WTC11 (cell line): ENCODE results near the gene NDUFAF2.

Source experiments
- E2F1 ChIP-seq: sonication (generic); formaldehyde crosslinking; IDR thresholded peaks from 2 replicates; pipeline ENCODE4 v1.8.0; 2022; ENCODE audit warnings: mild to moderate bottlenecking, missing genetic modification reagents
- ZBTB21 ChIP-seq: sonication (generic); formaldehyde crosslinking; IDR thresholded peaks from 2 replicates; pipeline ENCODE4 v1.8.1; 2023; ENCODE audit warnings: mild to moderate bottlenecking, missing genetic modification reagents, borderline replicate concordance
- TF ChIP-seq, protein P1 (sequence below): fragments of 200-600 bp; IDR thresholded peaks from 2 replicates; pipeline ENCODE4 v1.8.0; 2022; ENCODE audit warnings: antibody characterized with exemption
- TF ChIP-seq, protein P2 (sequence below): sonication (generic); formaldehyde crosslinking; IDR thresholded peaks from 2 replicates; pipeline ENCODE4 v1.8.0; 2022; ENCODE audit warnings: mild to moderate bottlenecking, missing genetic modification reagents

GRCh38 chr5:61132559-61132958 is 187.6 kb downstream of the NDUFAF2 start:
- TF ChIP-seq E2F1 (CRISPR knock-in tag) (no peak), ZBTB21 (CRISPR knock-in tag) (no peak)
- TF ChIP-seq, protein P1, sequence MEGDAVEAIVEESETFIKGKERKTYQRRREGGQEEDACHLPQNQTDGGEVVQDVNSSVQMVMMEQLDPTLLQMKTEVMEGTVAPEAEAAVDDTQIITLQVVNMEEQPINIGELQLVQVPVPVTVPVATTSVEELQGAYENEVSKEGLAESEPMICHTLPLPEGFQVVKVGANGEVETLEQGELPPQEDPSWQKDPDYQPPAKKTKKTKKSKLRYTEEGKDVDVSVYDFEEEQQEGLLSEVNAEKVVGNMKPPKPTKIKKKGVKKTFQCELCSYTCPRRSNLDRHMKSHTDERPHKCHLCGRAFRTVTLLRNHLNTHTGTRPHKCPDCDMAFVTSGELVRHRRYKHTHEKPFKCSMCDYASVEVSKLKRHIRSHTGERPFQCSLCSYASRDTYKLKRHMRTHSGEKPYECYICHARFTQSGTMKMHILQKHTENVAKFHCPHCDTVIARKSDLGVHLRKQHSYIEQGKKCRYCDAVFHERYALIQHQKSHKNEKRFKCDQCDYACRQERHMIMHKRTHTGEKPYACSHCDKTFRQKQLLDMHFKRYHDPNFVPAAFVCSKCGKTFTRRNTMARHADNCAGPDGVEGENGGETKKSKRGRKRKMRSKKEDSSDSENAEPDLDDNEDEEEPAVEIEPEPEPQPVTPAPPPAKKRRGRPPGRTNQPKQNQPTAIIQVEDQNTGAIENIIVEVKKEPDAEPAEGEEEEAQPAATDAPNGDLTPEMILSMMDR: no peak
- TF ChIP-seq, protein P2, sequence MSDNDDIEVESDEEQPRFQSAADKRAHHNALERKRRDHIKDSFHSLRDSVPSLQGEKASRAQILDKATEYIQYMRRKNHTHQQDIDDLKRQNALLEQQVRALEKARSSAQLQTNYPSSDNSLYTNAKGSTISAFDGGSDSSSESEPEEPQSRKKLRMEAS (CRISPR knock-in tag): no peak
